GM12892 (cell line): ENCODE data around the gene RIN3.
A peak's percentile ranks its signal among the peaks of the same experiment; 100 is the strongest.

ENCODE experiments used
- DNase-seq: peaks from one replicate; pipeline ENCODE4 v3.0.0; 2011; ENCODE audit not compliant: insufficient read length
- FAIRE-seq: peaks from 2 replicates; lab custom pipeline; 2011; peaks lifted over from hg19 to GRCh38; lab: Jason Lieb, UNC
- POLR2A ChIP-seq: IDR thresholded peaks from 2 replicates; pipeline ENCODE4 v1.6.1; 2011; ENCODE audit warnings: low read depth, low read length, control low read depth
- POLR2AphosphoS5 ChIP-seq: IDR thresholded peaks from 2 replicates; pipeline ENCODE4 v1.6.1; 2011; ENCODE audit warnings: low read depth, low read length, control low read depth
- TAF1 ChIP-seq: IDR thresholded peaks from 2 replicates; pipeline ENCODE4 v1.6.1; 2011; ENCODE audit warnings: low read depth, mild to moderate bottlenecking, control low read depth, low read length, borderline replicate concordance

RIN3 gene

DNA sequence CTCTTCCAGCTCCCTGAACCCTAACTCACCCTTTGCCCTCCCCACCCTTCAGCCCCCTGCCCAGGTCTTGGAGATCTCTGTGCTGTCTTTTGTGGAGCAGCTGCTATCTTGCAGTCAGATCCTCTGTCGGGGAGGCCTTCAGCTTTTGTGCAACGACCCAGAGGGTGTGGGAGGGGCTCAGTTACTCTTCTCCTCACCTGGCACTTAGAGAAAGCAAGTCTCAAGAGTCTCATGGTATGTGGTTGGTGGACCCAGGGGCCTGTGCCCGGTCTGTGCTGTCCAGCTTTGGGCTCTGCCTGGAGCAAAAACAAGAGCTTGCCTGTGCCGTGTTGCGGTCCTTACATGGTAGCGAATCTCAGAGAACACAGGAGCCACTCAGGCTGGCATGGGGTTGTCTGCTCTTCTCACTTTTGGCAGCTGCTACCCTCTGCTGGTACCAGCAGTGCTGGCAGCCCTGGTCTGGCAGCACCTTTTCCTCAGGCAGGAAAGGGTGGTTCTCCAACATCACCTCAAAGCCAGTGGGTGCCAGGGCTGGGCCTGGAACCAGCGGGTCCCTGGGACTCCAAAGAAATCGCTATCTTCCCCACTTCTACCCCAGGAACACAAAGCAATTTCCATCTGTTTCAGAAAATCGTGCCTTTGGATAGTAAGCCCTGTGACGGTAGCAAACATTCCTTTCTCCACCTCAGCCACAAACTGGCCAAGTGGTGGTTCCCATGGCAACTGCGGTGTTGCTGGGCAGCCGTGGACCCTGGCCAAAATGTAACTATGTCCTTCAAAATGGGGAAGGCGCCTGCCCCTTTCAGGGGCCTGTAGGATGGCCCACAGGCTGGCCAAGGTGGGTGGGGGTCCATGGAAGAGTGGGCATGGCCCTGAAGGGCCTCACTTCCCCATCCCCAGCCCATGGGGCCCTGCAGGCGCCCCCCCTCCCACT is 90.0 kb downstream of the RIN3 start:
- FAIRE-seq (no peak), DNase-seq (no peak)
- TF ChIP-seq POLR2A (no peak), TAF1 (no peak), POLR2AphosphoS5 (no peak)

DNA sequence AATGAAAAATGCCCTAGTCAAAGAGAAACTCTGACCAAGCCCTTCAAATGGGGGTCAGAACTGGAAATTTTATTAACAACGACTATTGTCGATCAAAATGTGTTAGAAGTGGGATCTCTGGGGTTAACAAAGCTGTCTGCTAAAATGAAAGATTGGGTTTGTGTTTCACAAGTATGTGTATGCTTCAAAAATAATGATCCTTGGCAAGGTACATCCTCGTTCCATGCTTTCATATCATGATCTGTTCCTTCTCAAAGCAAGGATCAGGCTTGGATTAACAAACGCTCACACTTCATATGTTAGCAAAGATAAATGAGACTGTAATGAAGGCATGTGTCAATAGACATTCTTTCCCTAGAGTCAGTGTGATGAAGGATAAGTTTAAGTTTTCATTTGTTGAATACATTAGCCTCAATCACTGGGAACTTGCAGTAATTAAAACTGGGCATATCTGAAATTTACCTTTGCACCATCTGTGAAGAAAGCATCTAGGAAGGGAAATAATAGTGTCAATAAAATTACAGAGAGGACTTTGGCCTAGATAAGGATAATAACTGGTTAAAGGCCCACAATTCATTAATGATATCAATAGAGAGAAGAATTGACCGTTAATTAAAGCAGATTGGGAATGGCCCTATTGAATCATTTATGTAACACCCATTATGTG is 91.8 kb downstream of the RIN3 start:
- DNase-seq, result no peak
- TF ChIP-seq POLR2A (no peak), POLR2AphosphoS5 (no peak), TAF1 (no peak)
- FAIRE-seq, result no peak

DNA sequence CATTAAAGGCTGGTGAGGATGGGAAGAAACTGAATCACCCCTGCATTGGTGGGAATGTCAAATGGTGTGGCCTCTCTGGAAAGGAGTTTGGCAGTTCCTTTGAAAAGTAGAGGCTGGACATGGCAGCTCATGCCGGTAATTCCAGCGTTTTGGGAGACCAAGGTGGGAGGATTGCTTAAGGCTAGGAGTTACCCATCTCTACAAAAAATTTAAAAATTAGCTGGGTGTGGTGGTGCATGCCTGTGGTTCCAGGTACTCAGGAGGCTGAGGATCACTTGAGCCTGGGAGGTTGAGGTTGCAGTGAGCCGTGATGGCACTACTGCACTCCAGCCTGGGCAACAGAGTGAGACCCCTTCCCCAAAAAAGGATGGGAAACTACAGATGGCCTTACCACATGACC is 93.7 kb downstream of the RIN3 start:
- no peak for DNase-seq
- no peak for TF ChIP-seq POLR2AphosphoS5
- no peak for TF ChIP-seq TAF1
- FAIRE-seq, result no peak

DNA sequence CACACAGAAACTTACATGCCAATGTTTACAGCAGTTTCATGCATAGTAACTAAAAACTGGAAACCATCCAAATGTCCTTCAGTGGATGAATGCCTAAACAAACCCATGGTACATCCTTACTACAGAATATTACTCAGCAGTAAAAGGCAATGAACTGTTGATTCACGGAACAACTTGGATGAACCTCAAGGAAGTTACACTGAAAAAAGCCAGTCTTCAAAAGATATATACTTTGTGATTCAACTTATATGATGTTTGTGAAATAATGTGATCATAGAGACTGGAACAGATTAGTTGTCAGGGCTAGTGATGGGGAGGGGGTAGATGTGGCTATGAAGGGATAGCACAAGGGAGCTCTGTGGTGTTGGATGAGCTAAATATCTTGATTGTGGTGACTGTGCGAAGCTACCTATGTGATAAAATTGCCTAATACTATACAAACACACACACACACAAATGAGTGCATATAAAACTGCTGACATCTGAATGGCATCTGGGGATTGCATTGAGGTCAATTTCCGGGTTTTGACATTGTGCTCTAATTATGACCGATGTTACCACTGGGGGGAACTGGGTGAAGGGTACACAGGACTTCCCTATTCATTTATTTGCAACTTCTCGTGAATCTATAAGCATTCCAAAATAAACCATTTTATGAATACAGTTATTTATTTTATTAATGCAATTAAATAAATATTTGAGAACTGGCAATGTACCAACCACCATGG is 94.3 kb downstream of the RIN3 start:
- no peak for DNase-seq
- TF ChIP-seq TAF1 (no peak), POLR2AphosphoS5 (no peak), POLR2A (no peak)
- FAIRE-seq, result peak; percentile 56

DNA sequence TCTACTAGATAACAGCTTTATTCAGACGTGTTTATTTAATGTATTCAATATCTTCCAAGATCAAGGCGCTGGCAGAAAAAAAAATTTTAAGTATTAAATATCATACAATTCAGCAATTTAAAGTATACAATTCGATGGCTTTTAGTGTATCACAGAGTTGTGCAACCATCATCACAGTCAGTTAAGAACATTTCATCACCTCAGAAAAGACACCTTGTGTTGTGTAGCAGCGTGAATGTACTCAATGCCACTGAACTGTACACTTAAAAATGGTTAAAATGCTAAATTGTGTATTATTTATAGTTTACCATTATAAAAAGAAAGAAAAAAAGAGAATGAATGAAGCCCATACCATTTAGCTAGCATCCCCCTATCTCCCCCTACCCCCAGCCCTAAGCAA is 96.4 kb downstream of the RIN3 start:
- no peak for FAIRE-seq
- TF ChIP-seq TAF1, result no peak
- TF ChIP-seq POLR2AphosphoS5, result no peak
- no peak for TF ChIP-seq POLR2A

DNA sequence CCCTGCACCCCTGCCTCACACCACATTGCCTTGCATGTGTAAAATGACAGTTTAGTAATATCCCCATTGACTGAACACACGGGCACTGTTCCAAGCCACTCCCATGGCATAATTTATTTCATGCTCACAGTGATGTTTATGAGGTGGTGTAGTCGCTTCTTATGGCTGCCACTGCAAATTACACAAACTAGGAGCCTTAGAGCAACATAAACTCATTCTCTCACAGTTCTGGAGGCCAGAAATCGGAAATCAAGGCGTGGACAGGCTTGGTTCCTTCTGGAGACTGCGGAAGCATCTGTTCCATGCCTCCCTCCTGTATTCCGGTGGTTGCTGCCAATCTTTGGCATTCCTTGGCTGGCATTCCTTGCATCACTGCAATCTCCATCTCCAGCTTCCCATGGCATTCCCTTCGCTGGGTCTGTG is 97.3 kb downstream of the RIN3 start:
- FAIRE-seq (peak; percentile 14), DNase-seq (no peak)
- no peak for TF ChIP-seq TAF1
- no peak for TF ChIP-seq POLR2AphosphoS5

More for the DNA sequence above, 96.4 kb downstream of the RIN3 start:
- no peak for DNase-seq

DNA sequence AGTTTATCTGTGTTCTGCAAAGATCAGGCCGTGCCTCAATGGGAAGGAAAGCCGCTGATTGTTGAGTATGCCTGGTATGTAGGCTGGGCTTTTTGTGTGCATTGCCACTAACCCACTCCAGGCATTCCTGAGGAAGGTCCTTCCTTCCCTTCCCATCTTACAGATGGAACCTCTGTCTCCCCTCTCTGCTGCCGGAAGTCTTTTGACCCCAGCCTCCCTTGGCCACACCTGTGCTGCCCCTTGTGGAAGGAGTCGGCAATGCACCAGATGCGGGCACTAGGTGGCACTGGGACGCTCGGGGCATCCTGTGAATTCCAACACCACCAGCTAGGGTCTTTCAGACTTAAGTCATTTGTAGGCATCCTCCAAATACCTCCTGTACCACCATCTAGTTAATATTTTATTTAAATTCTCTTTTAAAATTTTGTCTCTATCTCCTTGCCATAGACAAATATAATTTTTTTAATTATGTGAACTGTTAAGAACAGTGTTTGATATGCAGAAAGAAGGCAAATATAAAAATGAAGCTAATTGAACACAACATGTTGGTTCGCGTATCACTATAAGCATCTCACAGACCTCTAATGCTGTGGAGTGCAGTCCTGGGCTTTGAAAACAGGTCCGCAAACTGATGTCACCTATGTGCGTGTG is 99.6 kb downstream of the RIN3 start:
- DNase-seq (no peak), FAIRE-seq (peak; percentile 58)
- TF ChIP-seq TAF1 (no peak), POLR2A (no peak), POLR2AphosphoS5 (no peak)

DNA sequence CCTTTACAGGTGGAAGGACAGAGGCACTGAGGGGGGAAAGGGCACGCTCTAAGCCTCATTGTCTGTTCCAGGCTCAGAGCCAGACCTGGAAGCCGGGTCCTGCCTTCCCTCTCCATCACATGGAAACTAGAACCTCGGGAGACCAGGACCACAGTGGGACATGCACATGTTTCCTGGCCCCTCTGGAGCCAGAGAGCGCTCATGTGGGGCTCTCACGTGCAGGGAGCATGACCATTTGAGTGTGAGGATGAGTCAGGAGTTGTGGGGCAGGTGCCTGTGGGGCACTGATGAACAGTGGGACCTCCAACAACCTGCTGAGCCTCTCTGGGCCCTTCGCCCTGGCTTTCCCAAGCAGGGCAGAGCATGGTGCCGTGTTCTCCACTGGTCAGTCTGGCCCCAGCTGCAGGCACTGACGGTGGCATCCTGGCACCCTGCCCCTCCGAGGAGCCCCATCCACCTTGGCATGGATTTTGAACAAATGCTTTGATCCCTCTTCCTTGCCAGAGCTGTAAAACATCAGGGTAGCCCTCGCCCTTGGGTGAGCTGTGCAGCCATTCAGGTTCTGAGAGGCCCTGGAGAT is 100.2 kb downstream of the RIN3 start:
- no peak for TF ChIP-seq TAF1
- FAIRE-seq, result no peak
- no peak for DNase-seq

DNA sequence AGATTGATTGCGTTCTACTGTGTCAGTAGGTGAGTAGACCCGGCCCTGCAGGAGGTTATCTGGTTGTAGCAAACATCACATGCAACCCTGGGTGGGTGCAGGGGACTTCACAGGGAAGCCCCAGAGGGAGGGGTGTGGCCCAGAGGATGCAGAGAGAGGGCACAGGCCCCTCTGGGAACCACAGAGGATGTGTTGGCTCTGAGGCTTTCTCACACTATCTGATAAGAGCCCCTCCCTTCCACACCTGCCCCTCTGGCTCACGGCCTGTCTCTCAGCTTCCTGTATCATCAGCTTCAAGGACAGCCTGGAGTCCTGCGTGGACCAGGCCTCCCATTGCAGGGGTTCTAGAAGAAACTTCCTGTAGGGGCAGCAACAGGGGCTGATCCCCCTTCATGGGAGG is 101.9 kb downstream of the RIN3 start:
- FAIRE-seq, result peak; percentile 67

DNA sequence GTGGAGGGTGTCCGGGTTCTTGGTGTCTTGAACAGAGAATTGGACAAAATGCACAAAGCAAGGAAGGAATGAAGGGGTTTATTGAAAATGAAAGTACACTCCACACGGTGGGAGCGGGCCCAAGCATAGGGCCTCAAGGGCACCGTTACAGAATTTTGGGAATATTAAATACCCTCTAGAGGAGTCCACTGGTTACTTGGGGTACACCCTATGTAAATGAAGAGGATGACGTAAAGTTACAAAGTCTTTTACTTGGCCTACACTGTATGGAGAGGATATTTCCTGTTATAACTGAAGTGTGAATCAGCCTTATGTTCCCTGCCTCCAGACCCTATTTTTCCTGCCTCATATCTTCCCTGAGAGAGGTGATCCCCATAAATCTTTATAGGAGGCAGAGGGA is 102.6 kb downstream of the RIN3 start:
- peak; percentile 17 for FAIRE-seq
- TF ChIP-seq TAF1 (no peak), POLR2A (no peak), POLR2AphosphoS5 (no peak)
- no peak for DNase-seq

More for the DNA sequence above, 101.9 kb downstream of the RIN3 start:
- TF ChIP-seq TAF1 (no peak), POLR2AphosphoS5 (no peak), POLR2A (0 out of 2 replicates have a peak, but pooled peaks have one; percentile 21)
- no peak for DNase-seq

DNA sequence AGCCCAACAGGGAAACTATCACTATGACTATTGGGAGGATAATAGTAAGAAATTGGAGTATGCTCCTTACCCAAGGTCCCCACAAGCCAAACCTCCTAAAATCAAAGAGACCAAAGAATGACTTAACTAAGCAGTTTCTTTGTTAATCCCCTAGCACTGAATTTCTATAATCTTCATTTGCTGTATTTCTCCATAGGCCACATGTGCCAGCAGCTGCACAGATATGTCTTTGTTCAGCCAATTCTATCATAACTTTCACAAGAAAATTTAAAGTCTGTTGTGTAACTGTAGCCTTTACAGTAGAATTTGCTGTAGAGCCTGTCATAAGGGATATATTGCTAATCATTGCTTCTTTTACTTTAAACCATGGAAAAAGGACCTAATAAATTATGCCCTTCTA is 104.0 kb downstream of the RIN3 start:
- TF ChIP-seq TAF1, result no peak
- TF ChIP-seq POLR2AphosphoS5, result no peak
- TF ChIP-seq POLR2A, result no peak
- FAIRE-seq (no peak), DNase-seq (no peak)
